C4-2B (cell line): ENCODE data around the gene LRBA.

ENCODE experiments used
- CTCF ChIP-seq: fragments of 450-650 bp; conservative IDR thresholded peaks from 2 replicates; pipeline ENCODE4 v1.5.1; 2017; ENCODE audit warnings: mild to moderate bottlenecking
- ZFX ChIP-seq: fragments of 450-650 bp; IDR thresholded peaks from 2 replicates; pipeline ENCODE4 v1.6.1; 2017

- TF ChIP-seq CTCF (no peak), ZFX (no peak)
Observed at GRCh38 chr4:150679018-150679764, 335.9 kb downstream of the LRBA start.
